Body of pancreas (tissue), 4 donors: ENCODE measurements around the gene ADIG.

Source experiments
- CTCF ChIP-seq, 7 experiments: fragments of 450-650 bp in 4 of 7; fragments of 200-600 bp in 3 of 7; sonication (generic) in 3 of 7; IDR thresholded peaks; one replicate each; pipeline ENCODE4 v1.5.1; 2016 to 2019; ENCODE audit warnings: antibody characterized with exemption in 7 of 7
- POLR2A ChIP-seq, 3 donors: fragments of 450-650 bp; IDR thresholded peaks; one replicate each; pipeline ENCODE4 v1.6.1; 2016; ENCODE audit warnings: antibody characterized with exemption in 3 of 3, mild to moderate bottlenecking in 2 of 3

- no peak for TF ChIP-seq CTCF (IDR thresholded peaks at IDR 0.05)
- TF ChIP-seq POLR2A (IDR thresholded peaks at IDR 0.05), result no peak
These were observed 897 bp downstream of the ADIG start for GRCh38 chr20:38581830-38582358.
